DND-41 (cell line): ENCODE data around the gene PLA2G4E.

Experiments
- ATAC-seq: fragments of 200-7000 bp; cut with Tn5 transposase; 3 replicates; pipeline ENCODE4 v1.9.1; 2021; ENCODE audit warnings: low read depth; ENCODE audit not compliant: insufficient read depth
- DNase-seq: peaks from one replicate; pipeline ENCODE4 v3.0.0-alpha.2; 2020
- H2AFZ ChIP-seq: 2 replicates; pipeline ENCODE4 v1.6.0; 2012; ENCODE audit warnings: low read depth, low read length
- H3K27ac ChIP-seq: 2 replicates; pipeline ENCODE4 v1.5.1; 2012; ENCODE audit warnings: low read length, inconsistent platforms
- H3K27me3 ChIP-seq: fragments of 200-600 bp; sonication (generic); 2 replicates; pipeline ENCODE4 v1.6.0; 2012; ENCODE audit warnings: low read length, mild to moderate bottlenecking, inconsistent platforms; ENCODE audit not compliant: insufficient read depth, poor library complexity
- H3K36me3 ChIP-seq: 2 replicates; pipeline ENCODE4 v1.5.1; 2012; ENCODE audit warnings: low read length, inconsistent platforms; ENCODE audit not compliant: insufficient read depth
- H3K4me1 ChIP-seq: 2 replicates; pipeline ENCODE4 v1.5.1; 2012; ENCODE audit warnings: mild to moderate bottlenecking, low read length; ENCODE audit not compliant: insufficient read depth
- H3K4me2 ChIP-seq: 2 replicates; pipeline ENCODE4 v1.6.0; 2012; ENCODE audit warnings: mild to moderate bottlenecking, moderate library complexity, low read length, inconsistent platforms; ENCODE audit not compliant: insufficient read depth
- H3K4me3 ChIP-seq, 2 experiments: fragments of 200-600 bp in 1 of 2; shearing (Covaris generic) in 1 of 2; 2 replicates each; pipeline ENCODE4 v1.5.1; 2012 to 2016; ENCODE audit warnings: inconsistent platforms in 2 of 2, low read length in 2 of 2, mild to moderate bottlenecking in 2 of 2, low read depth in 1 of 2, moderate library complexity in 1 of 2
- H3K79me2 ChIP-seq: 2 replicates; pipeline ENCODE4 v1.6.0; 2012; ENCODE audit warnings: low read length, inconsistent platforms; ENCODE audit not compliant: insufficient read depth
- H3K9ac ChIP-seq: 2 replicates; pipeline ENCODE4 v1.6.0; 2012; ENCODE audit warnings: low read depth, mild to moderate bottlenecking, inconsistent platforms, low read length, moderate library complexity
- H3K9me3 ChIP-seq: 2 replicates; pipeline ENCODE4 v1.5.1; 2012; ENCODE audit warnings: low read length, moderate library complexity, mild to moderate bottlenecking, inconsistent platforms; ENCODE audit not compliant: insufficient read depth, severe bottlenecking
- H4K20me1 ChIP-seq: 2 replicates; pipeline ENCODE4 v1.6.0; 2012; ENCODE audit warnings: low read length; ENCODE audit not compliant: insufficient read depth
- EZH2 ChIP-seq: IDR thresholded peaks from 3 replicates; pipeline ENCODE4 v1.6.1; 2012; ENCODE audit warnings: borderline replicate concordance, low read depth, mild to moderate bottlenecking, moderate library complexity, low read length, inconsistent platforms; ENCODE audit not compliant: severe bottlenecking
- TF ChIP-seq, protein P1 (sequence below): IDR thresholded peaks from 2 replicates; pipeline ENCODE4 v1.5.1; 2012; ENCODE audit warnings: borderline replicate concordance, low read length, moderate library complexity, mild to moderate bottlenecking; ENCODE audit not compliant: poor library complexity, severe bottlenecking; ENCODE audit errors: extremely low read depth

Gene PLA2G4E

GRCh38 chr15:42069025-42069424, 48.2 kb upstream of the PLA2G4E start:
- H3K27me3 ChIP-seq, result no peaks in the 10 kb centered on the region
- no peak for DNase-seq

DNA sequence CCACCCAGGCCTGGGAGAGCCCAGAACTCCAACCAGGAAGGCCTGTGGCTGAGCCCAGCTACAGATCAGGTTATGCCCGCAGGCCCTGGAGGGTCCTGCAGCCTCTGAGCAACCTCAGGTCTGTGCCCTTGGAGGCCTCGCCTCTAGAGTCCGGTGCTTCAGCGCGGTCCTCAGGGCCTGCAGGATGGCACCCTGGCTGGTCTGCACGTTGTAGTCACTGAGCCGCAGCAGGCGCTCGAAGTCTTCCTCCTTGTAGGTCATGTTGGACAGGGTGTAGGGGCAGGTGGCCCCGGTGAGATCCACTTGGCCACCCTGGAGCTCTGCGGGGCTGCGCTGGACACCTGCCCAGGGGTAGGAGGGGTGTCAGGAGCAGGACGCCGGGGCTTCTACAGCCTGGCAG, 47.8 kb upstream of the PLA2G4E start:
- Histone ChIP-seq H3K9me3 (no peaks in the 10 kb centered on the region), H3K27me3 (no peaks in the 10 kb centered on the region), H3K9ac (no peak overlapping the region), H2AFZ (no peak overlapping the region), H3K36me3 (no peaks in the 10 kb centered on the region), H3K79me2 (no peaks in the 10 kb centered on the region), H3K4me3 (no peak overlapping the region), H3K4me2 (no peak overlapping the region), H4K20me1 (no peaks in the 10 kb centered on the region), H3K27ac (no peak overlapping the region), H3K4me1 (no peaks in the 10 kb centered on the region)
- DNase-seq, result no peak
- no peak for ATAC-seq
- no peak for TF ChIP-seq EZH2
- TF ChIP-seq, protein P1, sequence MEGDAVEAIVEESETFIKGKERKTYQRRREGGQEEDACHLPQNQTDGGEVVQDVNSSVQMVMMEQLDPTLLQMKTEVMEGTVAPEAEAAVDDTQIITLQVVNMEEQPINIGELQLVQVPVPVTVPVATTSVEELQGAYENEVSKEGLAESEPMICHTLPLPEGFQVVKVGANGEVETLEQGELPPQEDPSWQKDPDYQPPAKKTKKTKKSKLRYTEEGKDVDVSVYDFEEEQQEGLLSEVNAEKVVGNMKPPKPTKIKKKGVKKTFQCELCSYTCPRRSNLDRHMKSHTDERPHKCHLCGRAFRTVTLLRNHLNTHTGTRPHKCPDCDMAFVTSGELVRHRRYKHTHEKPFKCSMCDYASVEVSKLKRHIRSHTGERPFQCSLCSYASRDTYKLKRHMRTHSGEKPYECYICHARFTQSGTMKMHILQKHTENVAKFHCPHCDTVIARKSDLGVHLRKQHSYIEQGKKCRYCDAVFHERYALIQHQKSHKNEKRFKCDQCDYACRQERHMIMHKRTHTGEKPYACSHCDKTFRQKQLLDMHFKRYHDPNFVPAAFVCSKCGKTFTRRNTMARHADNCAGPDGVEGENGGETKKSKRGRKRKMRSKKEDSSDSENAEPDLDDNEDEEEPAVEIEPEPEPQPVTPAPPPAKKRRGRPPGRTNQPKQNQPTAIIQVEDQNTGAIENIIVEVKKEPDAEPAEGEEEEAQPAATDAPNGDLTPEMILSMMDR, result no peak

More at GRCh38 chr15:42069025-42069424, 48.2 kb upstream of the PLA2G4E start:
- H3K4me2 ChIP-seq, result no peak overlapping the region
- no peaks in the 10 kb centered on the region for H3K4me1 ChIP-seq
- H2AFZ ChIP-seq, result no peak overlapping the region
- no peaks in the 10 kb centered on the region for H3K9me3 ChIP-seq
- no peaks in the 10 kb centered on the region for H4K20me1 ChIP-seq
- no peak overlapping the region for H3K9ac ChIP-seq
- H3K36me3 ChIP-seq, result no peaks in the 10 kb centered on the region
- H3K4me3 ChIP-seq, result no peak overlapping the region
- ATAC-seq, result no peak
- no peaks in the 10 kb centered on the region for H3K79me2 ChIP-seq
- no peak overlapping the region for H3K27ac ChIP-seq
- TF ChIP-seq EZH2, result no peak

DNA sequence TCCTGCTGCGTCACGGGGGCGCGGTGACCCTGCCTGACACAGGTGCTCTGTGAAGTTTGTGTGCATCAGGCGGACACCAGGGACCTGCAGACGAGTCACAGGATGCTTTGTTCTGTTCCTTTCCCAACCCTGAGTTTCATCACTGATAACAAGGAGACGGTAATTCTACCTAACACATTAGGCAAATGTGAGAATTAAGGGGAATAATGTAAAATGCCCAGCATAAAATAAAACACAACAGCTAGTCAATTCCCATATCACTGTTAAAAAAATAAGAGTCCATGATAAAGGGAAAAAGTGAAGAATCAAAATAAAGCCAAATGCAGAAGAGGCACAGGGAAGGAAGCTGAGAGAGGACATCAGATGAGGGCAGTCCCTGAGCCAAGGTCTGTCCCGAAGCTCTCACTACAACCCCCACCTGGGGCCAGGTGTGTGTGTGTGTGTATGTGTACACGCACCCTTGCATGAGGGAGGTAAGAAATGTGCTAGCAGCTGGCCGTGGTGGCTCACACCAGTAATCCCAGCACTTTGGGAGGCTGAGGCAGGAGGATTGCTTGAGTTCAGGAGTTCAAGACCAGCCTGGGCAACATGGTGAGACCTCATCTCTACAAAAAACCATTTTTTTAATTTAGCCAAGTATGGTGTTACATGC, 46.0 kb upstream of the PLA2G4E start:
- H3K9me3 ChIP-seq, result no peaks in the 10 kb centered on the region
- no peaks in the 10 kb centered on the region for H3K27me3 ChIP-seq
- ATAC-seq, result no peak
- H3K4me3 ChIP-seq, result no peak overlapping the region
- H3K27ac ChIP-seq, result no peak overlapping the region
- H3K4me1 ChIP-seq, result no peaks in the 10 kb centered on the region
- TF ChIP-seq, protein P1, result no peak
- TF ChIP-seq EZH2, result no peak
- no peaks in the 10 kb centered on the region for H3K79me2 ChIP-seq
- no peaks in the 10 kb centered on the region for H4K20me1 ChIP-seq
- H3K9ac ChIP-seq, result no peak overlapping the region
- H2AFZ ChIP-seq, result no peak overlapping the region
- DNase-seq, result no peak
- no peak overlapping the region for H3K4me2 ChIP-seq
- no peaks in the 10 kb centered on the region for H3K36me3 ChIP-seq

DNA sequence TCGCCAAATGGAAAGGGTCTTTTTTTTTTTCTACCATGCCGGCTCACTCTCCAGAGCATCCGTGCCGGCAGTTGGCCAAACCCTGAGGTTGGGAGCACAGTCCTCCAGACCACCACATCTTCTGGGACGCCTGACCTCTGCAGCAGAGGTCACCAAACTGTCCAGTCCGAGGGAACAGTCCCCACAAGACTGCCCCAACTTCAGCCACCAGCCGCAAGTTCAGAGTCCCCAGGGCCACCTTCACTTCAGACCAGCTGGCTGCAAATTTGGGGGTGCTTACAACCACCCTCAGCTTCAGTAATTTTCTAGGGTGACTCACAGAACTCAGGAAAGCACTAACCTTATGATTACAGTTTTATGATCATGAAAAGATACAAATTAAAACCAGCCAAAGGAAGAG, 44.6 kb upstream of the PLA2G4E start:
- Histone ChIP-seq H3K4me2 (no peak overlapping the region), H3K27ac (no peak overlapping the region), H3K4me1 (no peaks in the 10 kb centered on the region), H3K9ac (no peak overlapping the region), H3K4me3 (no peak overlapping the region), H3K36me3 (no peaks in the 10 kb centered on the region), H4K20me1 (no peaks in the 10 kb centered on the region), H3K79me2 (no peaks in the 10 kb centered on the region), H3K27me3 (no peaks in the 10 kb centered on the region), H3K9me3 (no peaks in the 10 kb centered on the region), H2AFZ (no peak overlapping the region)
- ATAC-seq, result no peak
- no peak for TF ChIP-seq EZH2
- TF ChIP-seq, protein P1, result no peak
- DNase-seq, result no peak
